Measurements from ENCODE around the gene NCBP1.

NCBP1 gene

DNA sequence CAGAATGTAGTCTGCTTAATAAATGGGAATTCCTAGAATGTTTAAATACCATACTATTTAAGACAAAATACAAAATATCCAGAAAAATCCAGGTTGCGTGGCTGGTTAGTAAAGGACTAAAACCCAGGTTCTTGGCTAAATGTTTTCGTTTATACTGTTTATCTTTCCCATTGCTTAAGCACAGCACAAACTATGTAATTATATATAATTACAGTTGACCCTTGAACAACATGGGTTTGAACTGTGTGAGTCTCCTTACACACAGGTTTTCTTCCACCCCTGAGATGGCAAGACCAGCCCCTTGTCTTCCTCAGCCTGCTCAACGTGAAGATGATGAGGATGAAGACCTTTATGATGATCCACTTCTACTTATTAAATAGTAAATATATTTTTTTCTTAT is 38.8 kb downstream of the NCBP1 start:
- TF ChIP-seq, protein P1, sequence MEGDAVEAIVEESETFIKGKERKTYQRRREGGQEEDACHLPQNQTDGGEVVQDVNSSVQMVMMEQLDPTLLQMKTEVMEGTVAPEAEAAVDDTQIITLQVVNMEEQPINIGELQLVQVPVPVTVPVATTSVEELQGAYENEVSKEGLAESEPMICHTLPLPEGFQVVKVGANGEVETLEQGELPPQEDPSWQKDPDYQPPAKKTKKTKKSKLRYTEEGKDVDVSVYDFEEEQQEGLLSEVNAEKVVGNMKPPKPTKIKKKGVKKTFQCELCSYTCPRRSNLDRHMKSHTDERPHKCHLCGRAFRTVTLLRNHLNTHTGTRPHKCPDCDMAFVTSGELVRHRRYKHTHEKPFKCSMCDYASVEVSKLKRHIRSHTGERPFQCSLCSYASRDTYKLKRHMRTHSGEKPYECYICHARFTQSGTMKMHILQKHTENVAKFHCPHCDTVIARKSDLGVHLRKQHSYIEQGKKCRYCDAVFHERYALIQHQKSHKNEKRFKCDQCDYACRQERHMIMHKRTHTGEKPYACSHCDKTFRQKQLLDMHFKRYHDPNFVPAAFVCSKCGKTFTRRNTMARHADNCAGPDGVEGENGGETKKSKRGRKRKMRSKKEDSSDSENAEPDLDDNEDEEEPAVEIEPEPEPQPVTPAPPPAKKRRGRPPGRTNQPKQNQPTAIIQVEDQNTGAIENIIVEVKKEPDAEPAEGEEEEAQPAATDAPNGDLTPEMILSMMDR (conservative IDR thresholded peaks at IDR 0.05; ENCODE audit: low read depth, low read length), result no peak
- DNase-seq (ENCODE audit: low read depth), result no peak
- H3K4me3 ChIP-seq (ENCODE audit: low read depth, low read length), result no peak overlapping the region

DNA sequence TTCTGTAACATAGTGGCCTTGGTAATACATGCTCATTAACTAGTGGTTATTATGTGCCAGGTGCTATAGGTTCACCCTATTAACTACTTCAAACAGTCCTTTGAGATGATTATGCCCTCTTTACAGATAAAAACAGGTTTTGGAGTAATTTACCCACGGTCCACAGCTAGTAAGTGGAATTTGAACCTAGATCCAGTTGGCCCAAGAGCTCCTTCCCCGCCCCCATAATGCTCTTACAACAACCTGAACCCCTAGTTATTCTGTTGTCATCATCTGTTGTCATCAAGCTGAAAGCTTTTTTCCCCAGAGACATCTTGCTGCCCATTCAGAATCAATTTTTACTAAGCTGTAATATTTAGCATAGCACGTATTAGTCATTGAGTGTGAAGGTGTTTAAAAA is 40.3 kb downstream of the NCBP1 start:
- DNase-seq (ENCODE audit: low read depth), result no peak
- H3K4me3 ChIP-seq (ENCODE audit: low read depth, low read length), result no peak overlapping the region
- TF ChIP-seq, protein P1 (conservative IDR thresholded peaks at IDR 0.05; ENCODE audit: low read depth, low read length), result no peak

DNA sequence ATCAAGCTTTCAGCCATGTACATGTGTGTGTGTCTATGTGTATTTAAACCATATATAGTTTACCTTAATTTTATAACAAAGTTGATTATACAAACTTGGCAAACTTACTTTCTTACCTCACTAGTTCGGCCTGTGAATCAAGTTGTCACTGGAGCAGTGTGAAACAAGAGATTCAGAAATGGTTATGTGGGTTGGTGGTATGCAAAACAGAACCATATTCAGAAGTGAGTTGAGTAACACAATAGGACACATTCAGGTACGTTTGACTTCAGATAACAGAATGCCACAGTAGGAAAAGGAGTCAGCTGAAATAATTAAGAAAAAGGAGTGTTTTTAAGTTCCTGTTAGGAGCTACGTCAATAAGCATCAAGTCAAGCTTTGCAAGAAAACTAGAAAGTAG is 42.0 kb downstream of the NCBP1 start:
- no peak overlapping the region for H3K4me3 ChIP-seq (ENCODE audit: low read depth, low read length)
- no peak for DNase-seq (ENCODE audit: low read depth)
- TF ChIP-seq, protein P1 (conservative IDR thresholded peaks at IDR 0.05; ENCODE audit: low read depth, low read length), result no peak

DNA sequence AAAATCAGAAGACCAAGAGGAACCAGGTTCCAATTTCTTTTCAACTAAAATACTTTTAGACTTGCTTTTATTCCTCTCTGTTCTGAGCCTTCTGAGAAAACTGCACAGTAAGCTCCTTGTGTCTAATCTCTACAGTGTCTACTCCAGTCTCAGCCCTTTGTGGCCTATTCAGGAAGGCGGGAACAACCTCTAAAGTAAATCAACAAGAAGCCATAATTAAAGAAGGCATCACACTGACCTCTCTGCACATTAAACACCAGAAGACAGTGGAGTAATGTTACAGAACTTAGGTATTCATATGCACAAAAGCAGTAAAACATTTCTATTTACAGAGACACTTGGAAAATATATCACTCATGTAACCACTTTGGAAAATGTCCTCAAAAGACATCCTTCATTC is 48.6 kb downstream of the NCBP1 start:
- TF ChIP-seq, protein P1 (conservative IDR thresholded peaks at IDR 0.05; ENCODE audit: low read depth, low read length), result no peak
- no peak for DNase-seq (ENCODE audit: low read depth)
- no peak overlapping the region for H3K4me3 ChIP-seq (ENCODE audit: low read depth, low read length)

DNA sequence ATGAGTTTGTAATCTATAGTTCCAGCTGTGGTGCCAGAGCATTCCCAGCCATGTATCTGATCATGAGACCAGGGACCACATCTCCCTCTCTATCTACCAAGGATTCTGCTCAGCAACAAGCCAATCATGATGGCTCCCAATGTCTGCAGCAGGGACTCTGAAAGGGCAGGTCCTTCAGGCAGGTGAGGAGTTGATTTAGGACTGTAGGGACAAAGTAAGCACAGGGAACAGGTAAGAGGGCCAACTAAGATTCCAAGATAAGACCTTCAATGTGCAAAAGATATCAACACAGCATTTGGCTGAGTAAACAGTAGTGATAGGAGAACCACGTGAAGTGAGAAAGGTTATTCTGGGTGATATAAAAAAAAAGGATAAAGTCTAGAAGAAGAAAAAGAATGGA is 55.0 kb downstream of the NCBP1 start:
- TF ChIP-seq, protein P1 (conservative IDR thresholded peaks at IDR 0.05; ENCODE audit: low read depth, low read length), result no peak
- DNase-seq (ENCODE audit: low read depth), result no peak
- H3K4me3 ChIP-seq (ENCODE audit: low read depth, low read length), result no peak overlapping the region

DNA sequence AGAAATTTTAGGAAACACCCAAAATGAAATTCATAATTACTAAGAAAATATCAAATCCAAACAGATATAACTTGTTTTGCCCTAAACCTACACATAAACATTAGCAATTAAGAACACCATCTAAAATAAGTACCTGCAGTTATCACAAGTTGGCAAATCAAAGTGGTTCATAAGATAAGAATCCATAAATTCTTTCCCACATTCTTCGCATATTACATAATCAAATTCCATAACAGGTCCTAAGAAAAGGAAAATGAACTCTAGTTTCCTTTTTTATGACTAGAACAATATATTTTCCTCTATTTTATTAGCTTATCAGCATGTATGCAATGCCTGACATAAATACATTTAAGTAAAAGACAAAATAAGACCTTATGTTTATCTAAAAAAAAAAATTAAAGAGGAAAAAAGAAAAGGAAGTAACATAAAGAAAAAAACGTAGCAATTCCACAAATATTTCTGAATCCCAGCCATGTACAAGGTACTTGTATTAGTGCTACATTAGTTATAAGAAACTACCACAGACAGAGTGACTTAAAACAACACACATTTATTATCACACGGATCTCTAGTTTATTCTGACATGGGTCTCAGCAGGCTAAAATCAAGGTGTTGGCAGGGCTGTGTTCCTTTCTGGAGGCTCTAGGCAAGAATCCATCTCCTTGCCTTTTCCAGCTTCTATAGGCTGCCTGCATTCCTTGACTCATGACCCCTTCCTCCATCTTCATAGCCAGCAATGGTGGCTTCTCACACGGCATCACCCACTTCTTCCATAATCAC is 56.0 kb downstream of the NCBP1 start:
- TF ChIP-seq, protein P1 (conservative IDR thresholded peaks at IDR 0.05; ENCODE audit: low read depth, low read length), result no peak
- H3K4me3 ChIP-seq (ENCODE audit: low read depth, low read length), result no peak overlapping the region
- no peak for DNase-seq (ENCODE audit: low read depth)

DNA sequence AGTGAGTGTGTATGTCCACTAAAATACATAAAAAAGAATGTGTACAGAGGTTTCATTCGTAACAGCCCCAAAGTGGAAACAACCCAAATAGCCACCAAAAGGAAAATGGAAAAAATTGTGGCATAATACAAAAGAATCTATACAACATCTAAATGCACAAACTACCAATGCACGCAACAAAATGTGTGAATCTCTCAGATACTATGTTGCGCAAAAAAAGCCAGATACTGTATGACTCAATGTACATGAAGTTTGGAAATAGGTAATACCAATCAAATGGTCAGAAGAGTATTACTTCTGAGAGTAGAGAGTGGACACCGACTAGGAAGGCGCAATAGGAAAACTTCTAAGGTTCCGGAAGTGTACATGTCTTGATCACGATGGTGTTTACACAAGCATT is 61.1 kb downstream of the NCBP1 start:
- no peak for DNase-seq (ENCODE audit: low read depth)
- TF ChIP-seq, protein P1 (conservative IDR thresholded peaks at IDR 0.05; ENCODE audit: low read depth, low read length), result no peak
- no peak overlapping the region for H3K4me3 ChIP-seq (ENCODE audit: low read depth, low read length)
